Mucosa of descending colon (tissue), 3 donors: Measurements from ENCODE around the gene TPX2. TPM values are rescaled to one million over a fixed set of nuclear protein-coding genes. Genes with fewer than 3 reads are reported as not detected.

Experiments used
- ATAC-seq: fragments of 200-7000 bp; cut with Tn5 transposase; one replicate; pipeline ENCODE4 v1.9.1; 2020; ENCODE audit warnings: mild to moderate bottlenecking, moderate library complexity
- DNase-seq, 3 donors: peaks; one replicate each; pipeline ENCODE4 v3.0.0-alpha.2; 2020
- H3K36me3 ChIP-seq: fragments of 200-600 bp; one replicate; pipeline ENCODE4 v1.8.0; 2021; ENCODE audit warnings: low read depth, mild to moderate bottlenecking
- H3K4me1 ChIP-seq: fragments of 200-600 bp; one replicate; pipeline ENCODE4 v1.8.0; 2021; ENCODE audit warnings: low read depth, mild to moderate bottlenecking
- H3K4me3 ChIP-seq: fragments of 200-600 bp; one replicate; pipeline ENCODE4 v1.8.0; 2021; ENCODE audit warnings: mild to moderate bottlenecking
- H3K9me3 ChIP-seq: fragments of 200-600 bp; one replicate; pipeline ENCODE4 v1.8.0; 2021; ENCODE audit warnings: mild to moderate bottlenecking
- CTCF ChIP-seq: fragments of 200-600 bp; IDR thresholded peaks from one replicate; pipeline ENCODE4 v1.8.0; 2022; ENCODE audit warnings: antibody characterized with exemption, mild to moderate bottlenecking
- intact Hi-C, 2 donors: fragments of 100-400 bp; cut with DNase I in 1 of 2; cut with micrococcal nuclease in 1 of 2; formaldehyde crosslinking; loops; one replicate each; pipeline versions ENCODE4 v1.11.0 to v1.11.1; 2022; cut with DNase I, micrococcal nuclease
- total RNA-seq, 3 donors: library from RNA; stranded (reverse); fragmentation: NEBNext Ultra II Directional in 2 of 3; extraction: Animal tissue kit (Norgen Biotek cat#: 25700) in 2 of 3; gene quantifications; one replicate each; pipeline versions ENCODE4 v1.2.1 to v1.2.4, GENCODE V29; 2021 to 2023
- donor health status: DM: no; HTN: no; CAD: no; lungs with moderate emphysema.
- donor health status: DM: no; HTN: no; CAD: no.
- donor health status: DM: no; HTN: yes; CAD: no.

TPX2 gene
- total RNA-seq, 3 donors from 2014 or later: 3.0 to 26.6 (median 8.8) TPM

- Histone ChIP-seq H3K4me3 (no peak overlapping the region), H3K36me3 (no peaks in the 10 kb centered on the region), H3K4me1 (no peaks in the 10 kb centered on the region), H3K9me3 (no peaks in the 10 kb centered on the region)
- no peak for TF ChIP-seq CTCF
- ATAC-seq: no peak
- intact Hi-C loops: no loop called here
- no peak for DNase-seq
Measured at GRCh38 chr20:31790401-31790800, 51.3 kb downstream of the TPX2 start.

GRCh38 chr20:31797364-31797763 lies 58.3 kb downstream of the TPX2 start:
- no peak for TF ChIP-seq CTCF

GRCh38 chr20:31801508-31801907 lies 62.4 kb downstream of the TPX2 start:
- no peak for TF ChIP-seq CTCF
- Histone ChIP-seq H3K9me3 (no peaks in the 10 kb centered on the region), H3K4me3 (no peak overlapping the region), H3K36me3 (no peaks in the 10 kb centered on the region), H3K4me1 (no peaks in the 10 kb centered on the region)
- intact Hi-C loops: no loop called here
- no peak for DNase-seq
- no peak for ATAC-seq

More at GRCh38 chr20:31797364-31797763, 58.3 kb downstream of the TPX2 start:
- Histone ChIP-seq H3K36me3 (no peaks in the 10 kb centered on the region), H3K9me3 (no peaks in the 10 kb centered on the region), H3K4me3 (no peak overlapping the region), H3K4me1 (no peaks in the 10 kb centered on the region)
- no peak for ATAC-seq
- no peak for DNase-seq
- intact Hi-C loops: no loop called here

- no peak overlapping the region for H3K4me3 ChIP-seq
- intact Hi-C loops: no loop called here
- H3K9me3 ChIP-seq: no peaks in the 10 kb centered on the region
- DNase-seq (no peak), ATAC-seq (no peak)
- no peaks in the 10 kb centered on the region for H3K4me1 ChIP-seq
- no peaks in the 10 kb centered on the region for H3K36me3 ChIP-seq
- TF ChIP-seq CTCF: no peak
Measured at GRCh38 chr20:31803552-31804291, 64.6 kb downstream of the TPX2 start.

- DNase-seq (no peak), ATAC-seq (no peak)
- no peak for TF ChIP-seq CTCF
- Histone ChIP-seq H3K9me3 (no peaks in the 10 kb centered on the region), H3K4me1 (no peaks in the 10 kb centered on the region), H3K4me3 (no peak overlapping the region), H3K36me3 (no peaks in the 10 kb centered on the region)
- intact Hi-C loops: no loop called here
Measured at GRCh38 chr20:31806564-31807355, 67.7 kb downstream of the TPX2 start.
